ENCODE data around the gene SCN9A. TPM values are rescaled to one million over a fixed set of nuclear protein-coding genes. Genes with fewer than 3 reads are reported as not detected.
"Not testable (repeated sequence)": the region's sequence is repeated elsewhere in the genome, so short reads cannot be mapped to it uniquely, and the experiment has no call there.

SCN9A gene
- 0.95 TPM for polyA plus RNA-seq (2013, experiment 1 of 2)
- polyA plus RNA-seq (2013, experiment 2 of 2) = 0.95 TPM

- Histone ChIP-seq H3K9me3 (ENCODE audit: insufficient read depth, low read depth, low read length) (no peaks in the 10 kb centered on the region), H3K27ac (ENCODE audit: low read depth, low read length) (no peak within 1 kb of the TSS), H3K27me3 (ENCODE audit: insufficient read depth, low read length) (peaks cover 33% of the 10 kb centered on the region), H3K4me1 (ENCODE audit: insufficient read depth, low read length) (peaks cover 37% of the 10 kb centered on the region), H3K36me3 (ENCODE audit: insufficient read depth, low read length) (no peaks in the 10 kb centered on the region), H3K9ac (ENCODE audit: low read depth, low read length) (peak within 1 kb of the TSS; percentile 65), H3K4me3 (ENCODE audit: low read length) (peak within 1 kb of the TSS; percentile 99)
- WGBS = under 1% methylated on average over 41 of the region's 45 CpGs
These were observed at the start of gene SCN9A for GRCh38 chr2:166375736-166376487. TSS of gene SCN9A (minus strand) at chr2:166375944. CDS start at chr2:166311756, 64,188 bp downstream.

- 95% methylated on average over 5 of the region's 5 CpGs for WGBS
- Histone ChIP-seq H3K9me3 (ENCODE audit: insufficient read depth, low read depth, low read length) (no peaks in the 10 kb centered on the region), H3K27ac (ENCODE audit: low read depth, low read length) (no peak overlapping the region), H3K4me1 (ENCODE audit: insufficient read depth, low read length) (no peaks in the 10 kb centered on the region), H3K4me3 (ENCODE audit: low read length) (no peak overlapping the region), H3K27me3 (ENCODE audit: insufficient read depth, low read length) (no peaks in the 10 kb centered on the region), H3K9ac (ENCODE audit: low read depth, low read length) (no peak overlapping the region), H3K36me3 (ENCODE audit: insufficient read depth, low read length) (no peaks in the 10 kb centered on the region)
These were observed 49.1 kb upstream of the SCN9A start for GRCh38 chr2:166424841-166425240.

GRCh38 chr2:166419616-166419934, 43.8 kb upstream of the SCN9A start:
- Histone ChIP-seq H3K9me3 (ENCODE audit: insufficient read depth, low read depth, low read length) (no peaks in the 10 kb centered on the region), H3K27ac (ENCODE audit: low read depth, low read length) (no peak overlapping the region)

GRCh38 chr2:166418853-166419615, 43.3 kb upstream of the SCN9A start:
- Histone ChIP-seq H3K4me1 (ENCODE audit: insufficient read depth, low read length) (no peaks in the 10 kb centered on the region), H3K9me3 (ENCODE audit: insufficient read depth, low read depth, low read length) (no peaks in the 10 kb centered on the region), H3K27ac (ENCODE audit: low read depth, low read length) (no peak overlapping the region), H3K9ac (ENCODE audit: low read depth, low read length) (no peak overlapping the region), H3K36me3 (ENCODE audit: insufficient read depth, low read length) (no peaks in the 10 kb centered on the region), H3K4me3 (ENCODE audit: low read length) (no peak overlapping the region), H3K27me3 (ENCODE audit: insufficient read depth, low read length) (no peaks in the 10 kb centered on the region)
- WGBS = 80% methylated on average over 4 of the region's 5 CpGs

More at GRCh38 chr2:166419616-166419934, 43.8 kb upstream of the SCN9A start:
- Histone ChIP-seq H3K9ac (ENCODE audit: low read depth, low read length) (no peak overlapping the region), H3K4me3 (ENCODE audit: low read length) (no peak overlapping the region), H3K4me1 (ENCODE audit: insufficient read depth, low read length) (no peaks in the 10 kb centered on the region), H3K27me3 (ENCODE audit: insufficient read depth, low read length) (no peaks in the 10 kb centered on the region), H3K36me3 (ENCODE audit: insufficient read depth, low read length) (no peaks in the 10 kb centered on the region)
- 64% methylated on average over 2 of the region's 2 CpGs for WGBS

GRCh38 chr2:166417669-166418068, 41.9 kb upstream of the SCN9A start:
- H3K27me3 ChIP-seq (ENCODE audit: insufficient read depth, low read length) = no peaks in the 10 kb centered on the region
- no peak overlapping the region for H3K9ac ChIP-seq (ENCODE audit: low read depth, low read length)
- no peaks in the 10 kb centered on the region for H3K9me3 ChIP-seq (ENCODE audit: insufficient read depth, low read depth, low read length)
- H3K36me3 ChIP-seq (ENCODE audit: insufficient read depth, low read length) = no peaks in the 10 kb centered on the region
- WGBS = 29% methylated on average over 1 of the region's 2 CpGs
- no peaks in the 10 kb centered on the region for H3K4me1 ChIP-seq (ENCODE audit: insufficient read depth, low read length)
- H3K4me3 ChIP-seq (ENCODE audit: low read length) = no peak overlapping the region
- H3K27ac ChIP-seq (ENCODE audit: low read depth, low read length) = no peak overlapping the region

- Histone ChIP-seq H3K27ac (ENCODE audit: low read depth, low read length) (no peak overlapping the region), H3K4me1 (ENCODE audit: insufficient read depth, low read length) (peaks cover 2% of the 10 kb centered on the region; the same call in 1 of the 2 replicates)
- WGBS = 92% methylated on average over 1 of the region's 1 CpG
These were observed 37.5 kb upstream of the SCN9A start for GRCh38 chr2:166413255-166413654.

GRCh38 chr2:166411473-166412230, 35.9 kb upstream of the SCN9A start:
- H3K4me3 ChIP-seq (ENCODE audit: low read length) = no peak overlapping the region
- WGBS = 78% methylated on average over 6 of the region's 6 CpGs
- H3K9me3 ChIP-seq (ENCODE audit: insufficient read depth, low read depth, low read length) = no peaks in the 10 kb centered on the region
- no peak overlapping the region for H3K9ac ChIP-seq (ENCODE audit: low read depth, low read length)
- no peaks in the 10 kb centered on the region for H3K27me3 ChIP-seq (ENCODE audit: insufficient read depth, low read length)
- peaks cover 2% of the 10 kb centered on the region; the same call in 1 of the 2 replicates for H3K4me1 ChIP-seq (ENCODE audit: insufficient read depth, low read length)
- H3K27ac ChIP-seq (ENCODE audit: low read depth, low read length) = no peak overlapping the region
- no peaks in the 10 kb centered on the region for H3K36me3 ChIP-seq (ENCODE audit: insufficient read depth, low read length)

More at GRCh38 chr2:166413255-166413654, 37.5 kb upstream of the SCN9A start:
- no peaks in the 10 kb centered on the region for H3K9me3 ChIP-seq (ENCODE audit: insufficient read depth, low read depth, low read length)
- no peak overlapping the region for H3K4me3 ChIP-seq (ENCODE audit: low read length)
- no peaks in the 10 kb centered on the region for H3K27me3 ChIP-seq (ENCODE audit: insufficient read depth, low read length)
- no peaks in the 10 kb centered on the region for H3K36me3 ChIP-seq (ENCODE audit: insufficient read depth, low read length)
- no peak overlapping the region for H3K9ac ChIP-seq (ENCODE audit: low read depth, low read length)

- H3K4me3 ChIP-seq (ENCODE audit: low read length) = no peak overlapping the region
- no peak overlapping the region for H3K27ac ChIP-seq (ENCODE audit: low read depth, low read length)
- H3K36me3 ChIP-seq (ENCODE audit: insufficient read depth, low read length) = no peaks in the 10 kb centered on the region
- no peaks in the 10 kb centered on the region for H3K9me3 ChIP-seq (ENCODE audit: insufficient read depth, low read depth, low read length)
- H3K27me3 ChIP-seq (ENCODE audit: insufficient read depth, low read length) = no peaks in the 10 kb centered on the region
- 94% methylated on average over 7 of the region's 7 CpGs for WGBS
- no peak overlapping the region for H3K9ac ChIP-seq (ENCODE audit: low read depth, low read length)
- peaks cover 2% of the 10 kb centered on the region; the same call in 1 of the 2 replicates for H3K4me1 ChIP-seq (ENCODE audit: insufficient read depth, low read length)
These were observed 35.2 kb upstream of the SCN9A start for GRCh38 chr2:166410828-166411472.

GRCh38 chr2:166407746-166408145, 32.0 kb upstream of the SCN9A start:
- H3K9ac ChIP-seq (ENCODE audit: low read depth, low read length); H3K9me3 ChIP-seq (ENCODE audit: insufficient read depth, low read depth, low read length); H3K27me3 ChIP-seq (ENCODE audit: insufficient read depth, low read length); H3K4me3 ChIP-seq (ENCODE audit: low read length); H3K4me1 ChIP-seq (ENCODE audit: insufficient read depth, low read length); H3K36me3 ChIP-seq (ENCODE audit: insufficient read depth, low read length); H3K27ac ChIP-seq (ENCODE audit: low read depth, low read length): not testable (repeated sequence)
- WGBS = 94% methylated on average over 2 of the region's 2 CpGs

GRCh38 chr2:166406374-166406773, 30.6 kb upstream of the SCN9A start:
- H3K36me3 ChIP-seq (ENCODE audit: insufficient read depth, low read length) = no peaks in the 10 kb centered on the region
- WGBS = 95% methylated on average over 3 of the region's 3 CpGs
- no peaks in the 10 kb centered on the region for H3K27me3 ChIP-seq (ENCODE audit: insufficient read depth, low read length)
- H3K27ac ChIP-seq (ENCODE audit: low read depth, low read length) = no peak overlapping the region
- no peaks in the 10 kb centered on the region for H3K4me1 ChIP-seq (ENCODE audit: insufficient read depth, low read length)
- H3K4me3 ChIP-seq (ENCODE audit: low read length) = no peak overlapping the region
- no peaks in the 10 kb centered on the region for H3K9me3 ChIP-seq (ENCODE audit: insufficient read depth, low read depth, low read length)
- H3K9ac ChIP-seq (ENCODE audit: low read depth, low read length) = no peak overlapping the region
